ENCODE measurements around the gene IGFALS.

IGFALS gene

DNA sequence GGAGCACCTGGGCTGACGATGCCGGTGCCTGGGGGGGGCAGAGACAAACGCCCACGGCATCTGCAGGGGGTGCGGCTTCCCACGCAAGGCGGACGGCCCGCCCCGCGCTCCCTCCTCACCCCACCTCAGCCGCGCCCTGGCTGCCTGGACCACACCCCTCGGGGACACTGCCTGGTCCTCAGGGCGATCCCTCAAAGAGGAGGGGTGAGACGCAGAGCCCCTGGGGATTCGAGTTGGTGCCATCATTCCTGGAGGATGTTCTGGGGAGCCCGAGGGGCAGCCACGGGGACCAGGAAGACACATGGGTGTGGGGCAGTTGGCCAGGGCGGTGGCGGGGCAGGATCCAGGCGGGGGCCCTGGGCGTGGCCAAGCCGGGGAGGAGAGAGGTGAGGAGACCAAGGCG, 3.9 kb downstream of the IGFALS start:
- no peak for DNase-seq (ENCODE audit: low read depth)

- DNase-seq (ENCODE audit: low read depth): no peak
Measured at GRCh38 chr16:1788708-1789100, 4.8 kb downstream of the IGFALS start.

- DNase-seq (ENCODE audit: low read depth): no peak
Measured at GRCh38 chr16:1788095-1788707, 5.3 kb downstream of the IGFALS start.

DNA sequence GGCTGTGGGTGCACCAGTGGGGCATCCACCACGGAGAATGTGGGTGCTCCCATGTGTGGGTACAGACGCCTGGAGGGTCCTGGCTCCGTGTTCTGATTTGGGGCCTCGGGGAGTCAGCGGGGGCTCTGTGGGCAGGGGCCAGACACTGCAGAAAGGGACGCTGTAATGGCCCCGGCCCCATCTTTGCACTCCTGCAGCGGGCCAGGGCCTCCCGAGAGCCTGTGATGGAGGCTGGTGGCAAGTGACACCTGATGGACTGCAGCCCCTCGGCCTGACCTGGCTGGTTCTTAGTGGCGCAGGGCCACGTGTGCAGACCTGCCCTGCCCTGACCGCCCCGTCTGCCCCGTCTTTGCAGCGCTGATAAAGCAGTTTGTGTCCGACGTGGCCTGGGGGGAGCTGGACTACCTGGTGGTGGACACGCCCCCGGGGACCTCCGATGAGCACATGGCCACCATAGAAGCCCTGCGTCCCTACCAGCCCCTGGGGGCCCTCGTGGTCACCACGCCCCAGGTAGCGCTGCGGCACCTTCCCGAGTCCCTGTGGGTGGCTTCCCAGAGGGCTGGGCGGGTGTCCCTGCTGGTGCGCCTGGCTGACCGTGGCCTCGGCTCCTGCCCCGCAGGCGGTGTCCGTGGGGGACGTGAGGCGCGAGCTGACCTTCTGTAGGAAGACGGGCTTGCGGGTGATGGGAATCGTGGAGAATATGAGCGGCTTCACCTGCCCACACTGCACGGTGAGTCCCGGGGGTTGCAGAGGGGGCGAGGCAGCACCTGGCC, 6.0 kb downstream of the IGFALS start:
- no peak for DNase-seq (ENCODE audit: low read depth)

GRCh38 chr16:1787056-1787321, 6.5 kb downstream of the IGFALS start:
- DNase-seq (ENCODE audit: low read depth): no peak

GRCh38 chr16:1786242-1787055, 7.1 kb downstream of the IGFALS start:
- no peak for DNase-seq (ENCODE audit: low read depth)

DNA sequence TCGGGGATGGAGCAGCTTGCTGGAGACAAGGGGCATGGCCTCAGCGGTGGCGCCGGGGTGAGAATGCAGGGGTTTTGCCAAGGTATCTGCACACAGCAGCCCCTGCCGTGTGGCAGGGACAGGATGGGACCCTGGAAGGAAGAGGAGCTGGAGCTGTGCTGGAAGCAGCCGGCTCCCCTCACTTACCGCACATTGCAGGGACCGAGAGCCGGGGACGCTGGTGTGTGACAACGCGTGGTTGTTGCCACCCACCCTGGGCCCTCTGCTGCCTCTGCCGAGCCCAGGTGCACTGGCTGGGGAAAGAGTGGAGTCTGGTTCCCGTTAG, 7.7 kb downstream of the IGFALS start:
- DNase-seq (ENCODE audit: low read depth): no peak

DNA sequence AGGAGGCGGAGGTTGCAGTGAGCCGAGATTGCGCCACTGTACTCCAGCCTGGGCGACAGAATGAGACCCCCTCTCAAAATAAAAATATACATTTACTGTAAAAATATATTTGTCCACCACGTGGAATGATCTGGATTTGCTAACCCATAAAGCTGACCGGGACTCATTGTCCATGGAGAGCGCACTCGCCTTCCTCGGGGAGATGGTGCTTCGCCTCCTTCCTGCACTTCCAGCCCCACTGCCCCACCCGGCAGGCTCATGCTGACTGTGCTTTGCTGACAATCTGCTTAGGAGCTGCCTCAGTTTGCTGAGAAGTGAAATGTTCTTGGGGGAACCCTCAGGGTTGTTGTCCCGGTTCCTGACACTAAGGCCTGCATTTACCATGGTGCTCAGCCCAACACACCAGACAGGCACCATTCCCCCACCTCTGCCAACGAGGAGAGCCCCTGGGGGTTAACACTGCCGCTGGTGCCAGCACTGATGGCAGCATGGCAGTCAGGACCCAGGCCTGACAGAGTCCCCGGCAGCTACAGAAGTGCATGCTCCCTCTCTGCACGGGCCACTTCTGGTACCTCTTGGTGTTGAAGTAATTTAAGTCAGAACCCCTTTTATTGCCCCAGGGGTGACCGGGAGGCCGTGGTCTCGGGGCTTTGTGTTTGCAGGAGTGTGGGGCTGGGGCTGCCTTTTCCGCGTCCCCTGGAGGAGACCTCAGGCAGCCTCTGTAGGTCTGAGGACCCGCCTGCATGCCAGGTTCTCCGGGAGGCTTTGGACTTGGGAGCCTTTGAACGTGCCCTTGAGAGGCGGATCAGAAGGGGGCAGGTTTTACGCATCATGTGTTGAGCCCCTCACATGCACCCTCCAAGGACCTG, 8.3 kb downstream of the IGFALS start:
- no peak for DNase-seq (ENCODE audit: low read depth)

GRCh38 chr16:1782408-1783264, 10.9 kb downstream of the IGFALS start, which contains the start of the genes NUBP2 and SPSB3:
Gene NUBP2 (plus strand): TSS chr16:1782960. CDS start chr16:1783021, 61 bp downstream.
Gene SPSB3 (minus strand): TSS chr16:1782571. CDS start chr16:1781483, 1,088 bp downstream.
- DNase-seq (ENCODE audit: low read depth): peak; percentile 94

- peak; percentile 25 for DNase-seq (ENCODE audit: low read depth)
Measured at GRCh38 chr16:1781758-1782407, 11.6 kb downstream of the IGFALS start.

- no peak for DNase-seq (ENCODE audit: low read depth)
Measured at GRCh38 chr16:1781254-1781653, 12.3 kb downstream of the IGFALS start.

GRCh38 chr16:1780677-1781072, 12.8 kb downstream of the IGFALS start:
- no peak for DNase-seq (ENCODE audit: low read depth)

DNA sequence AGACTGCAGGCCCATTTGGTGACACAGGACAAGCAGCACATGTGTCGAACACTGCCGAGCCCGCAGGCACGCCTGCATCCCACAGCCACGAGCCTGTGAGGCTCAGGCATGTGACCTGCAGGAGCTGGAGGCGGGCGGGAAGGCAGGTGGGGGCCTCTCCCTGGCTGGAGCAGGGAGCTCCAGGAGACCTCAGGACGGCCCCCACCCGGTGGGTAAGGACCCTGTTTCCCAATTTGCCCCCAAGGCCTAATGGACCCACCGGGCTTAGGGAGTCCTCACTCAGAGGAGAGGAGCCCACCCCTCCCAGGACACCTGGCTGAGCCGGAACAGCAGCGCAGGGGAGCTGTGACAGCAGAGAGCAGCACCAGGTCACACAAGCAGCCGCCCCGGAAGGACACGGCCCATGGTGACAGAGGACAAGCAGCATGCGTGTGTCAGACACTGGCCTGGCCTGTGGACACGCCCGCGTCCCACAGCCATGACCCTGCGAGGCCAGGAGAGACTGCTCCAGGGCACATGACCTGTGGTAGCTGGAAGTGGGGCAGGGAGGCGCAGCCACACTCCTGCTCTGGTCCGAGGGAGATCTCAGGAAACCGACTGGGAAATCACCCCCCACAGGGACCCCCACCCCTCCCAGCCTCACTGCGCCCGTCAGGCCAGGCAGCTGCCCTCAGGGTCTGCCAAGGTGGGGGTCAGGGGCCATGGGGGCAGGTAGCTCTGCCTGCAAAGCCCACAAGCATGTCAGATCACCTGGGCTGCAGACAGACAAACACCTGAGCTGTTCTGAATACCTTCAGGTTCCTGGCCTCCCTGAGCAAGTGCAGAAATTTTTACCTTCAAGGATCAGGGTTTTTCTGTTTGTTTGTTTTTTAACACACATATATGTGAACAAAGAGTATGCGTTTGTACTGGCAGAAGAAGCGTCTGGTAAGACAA, 13.5 kb downstream of the IGFALS start:
- no peak for DNase-seq (ENCODE audit: low read depth)

DNA sequence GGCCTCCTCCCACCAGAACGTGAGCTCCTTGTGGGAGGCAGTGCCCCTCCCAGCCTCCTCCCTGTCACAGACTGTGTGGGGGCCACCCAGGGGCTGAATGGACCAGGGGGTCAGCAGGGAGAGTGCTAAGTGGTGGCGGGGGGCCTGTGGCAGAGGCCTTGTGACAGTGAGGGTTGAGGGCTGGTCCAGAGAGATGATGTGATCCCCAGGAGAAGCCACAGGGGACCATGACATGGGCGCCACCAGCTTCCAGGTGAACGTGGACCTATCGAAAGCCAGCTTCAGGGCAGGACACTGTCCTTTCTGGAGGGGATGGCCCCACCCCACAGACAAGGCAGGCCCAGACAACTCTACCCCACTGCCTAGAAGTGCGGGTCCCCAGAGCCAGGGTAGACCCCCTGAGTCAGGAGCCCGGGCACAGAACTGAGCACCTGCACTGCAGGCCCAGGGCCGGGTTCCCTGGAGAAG, 14.2 kb downstream of the IGFALS start:
- DNase-seq (ENCODE audit: low read depth): no peak

GRCh38 chr16:1778200-1779179, 15.0 kb downstream of the IGFALS start:
- no peak for DNase-seq (ENCODE audit: low read depth)

- DNase-seq (ENCODE audit: low read depth): no peak
Measured at GRCh38 chr16:1777375-1778199, 15.9 kb downstream of the IGFALS start.

GRCh38 chr16:1776991-1777374, 16.5 kb downstream of the IGFALS start:
- no peak for DNase-seq (ENCODE audit: low read depth)
